SK-N-MC (cell line): ENCODE results near the gene SNN.

Experiments
- EZH2 ChIP-seq: fragments of 200-600 bp; sonication (generic); IDR thresholded peaks from one replicate; pipeline ENCODE4 v1.6.1; 2017; ENCODE audit warnings: antibody characterized with exemption
- FOXP2 ChIP-seq: optimal IDR thresholded peaks from 2 replicates; pipeline ENCODE3; 2011; ENCODE audit warnings: mild to moderate bottlenecking, moderate library complexity; ENCODE audit not compliant: insufficient read depth; ENCODE audit errors: extremely low read length, control extremely low read depth
- POLR2AphosphoS5 ChIP-seq: IDR thresholded peaks from 2 replicates; pipeline ENCODE4 v1.6.1; 2012; ENCODE audit warnings: mild to moderate bottlenecking, low read depth, low read length, borderline replicate concordance

DNA sequence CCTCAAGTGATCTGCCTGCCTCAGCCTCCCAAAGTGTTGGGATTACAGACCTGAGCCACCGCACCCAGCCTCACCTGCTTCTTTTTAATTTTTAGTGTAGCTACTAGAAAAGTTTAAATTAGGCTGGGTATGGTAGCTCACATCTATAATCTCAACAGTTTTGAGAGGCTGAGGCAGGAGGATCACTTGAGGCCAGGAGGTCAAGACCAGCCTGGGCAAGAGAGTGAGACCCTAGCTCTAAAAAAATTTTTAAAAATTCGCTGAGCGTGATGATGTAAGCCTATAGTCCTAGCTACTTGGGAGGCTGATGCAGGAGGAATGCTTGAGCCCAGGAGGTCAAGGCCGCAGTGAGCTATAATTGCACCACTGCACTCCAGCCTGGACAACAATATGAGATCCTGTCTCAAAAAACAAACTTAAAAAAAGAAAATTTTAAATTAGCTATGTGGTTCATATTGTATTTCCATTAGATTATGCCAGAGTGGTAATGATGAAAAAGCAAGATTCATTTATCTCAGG is 39.5 kb downstream of the SNN start:
- TF ChIP-seq EZH2 = no peak
- no peak for TF ChIP-seq POLR2AphosphoS5
- no peak for TF ChIP-seq FOXP2
